HUES48 (cell line): ENCODE measurements around the gene VRTN.

Experiments used
- H3K27ac ChIP-seq: one replicate; pipeline ENCODE4 v1.7.0; 2013; ENCODE audit warnings: low read depth, low read length, inconsistent platforms
- H3K27me3 ChIP-seq: 2 replicates; pipeline ENCODE4 v1.6.1; 2013; ENCODE audit warnings: mild to moderate bottlenecking, low read length; ENCODE audit not compliant: control insufficient read depth, insufficient read depth
- H3K36me3 ChIP-seq: 2 replicates; pipeline ENCODE4 v1.6.1; 2013; ENCODE audit warnings: low read length; ENCODE audit not compliant: control insufficient read depth, insufficient read depth
- H3K4me1 ChIP-seq: 2 replicates; pipeline ENCODE4 v1.6.1; 2013; ENCODE audit warnings: mild to moderate bottlenecking, low read length; ENCODE audit not compliant: control insufficient read depth, insufficient read depth
- H3K4me3 ChIP-seq: 2 replicates; pipeline ENCODE4 v1.5.1; 2013; ENCODE audit warnings: mild to moderate bottlenecking, low read depth, low read length
- H3K9ac ChIP-seq: 2 replicates; pipeline ENCODE4 v1.6.1; 2013; ENCODE audit warnings: mild to moderate bottlenecking, low read depth, low read length, moderate library complexity
- H3K9me3 ChIP-seq: 2 replicates; pipeline ENCODE4 v1.6.1; 2013; ENCODE audit warnings: low read length; ENCODE audit not compliant: control insufficient read depth, insufficient read depth

The VRTN gene

GRCh38 chr14:74409441-74409840 lies 61.2 kb downstream of the VRTN start:
- H3K9me3 ChIP-seq, result no peaks in the 10 kb centered on the region
- peaks cover 8% of the 10 kb centered on the region for H3K4me1 ChIP-seq
- H3K27ac ChIP-seq, result no peak overlapping the region
- H3K4me3 ChIP-seq, result no peak overlapping the region
- H3K27me3 ChIP-seq, result peaks cover 3% of the 10 kb centered on the region; the same call in 1 of the 2 replicates
- no peak overlapping the region for H3K9ac ChIP-seq
- no peaks in the 10 kb centered on the region for H3K36me3 ChIP-seq
